ENCODE measurements around the gene HPN.
"Not testable (repeated sequence)": the region's sequence is repeated elsewhere in the genome, so short reads cannot be mapped to it uniquely, and the experiment has no call there.

The HPN gene

GRCh38 chr19:35100588-35101533 is 59.3 kb downstream of the HPN start:
- in situ Hi-C loops (cut with MboI; ENCODE audit: low sequenced_read_pairs) = no loop called here

DNA sequence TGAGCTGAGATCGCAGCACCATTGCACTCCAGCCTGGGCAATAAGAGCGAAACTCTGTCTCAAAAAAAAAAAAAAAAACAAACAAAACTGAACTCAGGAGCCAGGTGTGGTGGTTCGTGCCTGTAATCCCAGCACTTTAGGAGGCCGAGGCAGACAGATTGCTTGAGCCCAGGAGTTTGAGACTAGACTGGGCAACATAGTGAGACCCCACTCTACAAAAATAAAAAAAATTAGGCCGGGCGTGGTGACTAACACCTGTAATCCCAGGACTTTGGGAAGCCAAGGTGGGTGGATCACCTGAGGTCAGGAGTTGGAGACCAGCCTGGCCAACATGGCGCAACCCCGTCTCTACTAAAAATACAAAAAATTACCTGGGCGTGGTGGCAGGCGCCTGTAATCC is 60.4 kb downstream of the HPN start:
- in situ Hi-C loops (cut with MboI; ENCODE audit: low sequenced_read_pairs) = not testable (repeated sequence)

DNA sequence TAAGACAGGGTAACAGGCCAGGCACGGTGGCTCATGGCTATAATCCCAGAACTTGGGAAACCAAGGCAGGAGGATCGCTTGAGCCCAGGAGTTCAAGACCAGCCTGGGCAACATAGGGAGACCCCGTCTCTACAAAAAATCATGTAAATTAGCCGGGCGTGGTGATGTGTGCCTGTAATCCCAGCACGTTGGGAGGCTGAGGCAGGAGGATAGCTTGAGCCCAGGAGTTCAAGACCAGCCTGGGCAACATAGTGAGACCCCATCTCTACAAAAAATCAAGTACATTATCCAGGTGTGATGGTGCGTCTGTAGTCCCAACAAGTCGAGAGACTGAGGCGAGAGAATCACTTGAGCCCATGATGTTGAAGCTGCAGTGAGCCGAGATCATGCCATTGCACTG is 62.1 kb downstream of the HPN start:
- in situ Hi-C loops (cut with MboI; ENCODE audit: low sequenced_read_pairs) = not testable (repeated sequence)

DNA sequence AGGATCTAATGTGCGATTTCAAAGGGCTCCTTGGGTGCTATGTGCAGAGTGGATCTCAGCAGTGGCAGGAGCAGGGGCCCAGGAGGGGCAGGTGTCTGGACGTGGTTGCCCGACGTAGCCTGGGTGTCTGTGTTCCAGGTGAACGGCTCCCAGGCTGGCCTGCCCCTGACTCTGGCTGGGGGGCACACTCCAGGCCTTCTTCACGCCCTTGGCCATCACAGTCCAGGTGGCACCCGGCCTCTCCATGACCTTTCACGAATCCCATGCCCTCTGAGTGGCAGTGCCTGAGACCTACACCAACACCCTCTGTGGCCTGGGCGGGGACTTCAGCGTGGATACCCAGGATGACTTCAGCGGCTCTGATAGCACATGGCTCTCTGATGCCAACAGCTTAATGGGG is 62.8 kb downstream of the HPN start:
- in situ Hi-C loops (cut with MboI; ENCODE audit: low sequenced_read_pairs) = no loop called here

DNA sequence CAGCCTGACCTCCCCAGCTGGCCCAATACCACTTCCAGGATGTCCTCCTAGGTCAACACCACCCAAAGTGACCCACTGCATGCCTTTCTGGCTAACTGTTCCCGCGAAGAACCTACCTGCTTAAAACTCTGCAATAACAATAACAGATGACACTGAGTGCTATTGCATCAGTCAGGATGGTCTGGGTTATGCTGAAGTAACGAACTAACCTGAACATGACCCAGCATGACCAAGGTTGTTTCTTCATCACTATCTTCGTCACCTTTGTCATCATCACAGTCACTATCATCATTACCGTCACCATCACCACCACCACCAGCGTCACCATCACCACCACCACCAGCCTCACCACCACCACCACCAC is 63.5 kb downstream of the HPN start:
- in situ Hi-C loops (cut with MboI; ENCODE audit: low sequenced_read_pairs) = no loop called here

GRCh38 chr19:35105411-35106290 is 64.1 kb downstream of the HPN start:
- in situ Hi-C loops (cut with MboI; ENCODE audit: low sequenced_read_pairs) = no loop called here

DNA sequence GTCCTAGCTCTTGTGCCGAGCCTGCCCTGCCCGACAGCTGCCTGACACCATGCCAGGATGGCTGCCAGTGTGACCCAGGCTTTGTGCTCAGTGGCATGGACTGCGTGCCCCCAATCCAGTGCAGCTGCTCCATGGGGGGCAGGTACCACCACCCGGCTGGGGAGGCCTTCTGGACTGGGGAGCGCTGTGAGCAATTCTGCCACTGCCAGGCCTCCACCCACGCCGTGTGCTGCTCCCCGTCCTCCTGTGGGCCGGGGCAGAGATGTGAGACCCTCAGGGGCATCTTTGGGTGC is 64.7 kb downstream of the HPN start:
- in situ Hi-C loops (cut with MboI; ENCODE audit: low sequenced_read_pairs) = no loop called here

GRCh38 chr19:35106898-35107541 is 65.5 kb downstream of the HPN start:
- in situ Hi-C loops (cut with MboI; ENCODE audit: low sequenced_read_pairs) = no loop called here

GRCh38 chr19:35107545-35107944 is 66.0 kb downstream of the HPN start:
- in situ Hi-C loops (cut with MboI; ENCODE audit: low sequenced_read_pairs) = no loop called here

- in situ Hi-C loops (cut with MboI; ENCODE audit: low sequenced_read_pairs) = no loop called here
Observed at GRCh38 chr19:35108730-35109129, 67.2 kb downstream of the HPN start.

GRCh38 chr19:35109395-35110112 is 68.0 kb downstream of the HPN start:
- in situ Hi-C loops (cut with MboI; ENCODE audit: low sequenced_read_pairs) = no loop called here

- in situ Hi-C loops (cut with MboI; ENCODE audit: low sequenced_read_pairs) = no loop called here
Observed at GRCh38 chr19:35110974-35111373, 69.5 kb downstream of the HPN start.

DNA sequence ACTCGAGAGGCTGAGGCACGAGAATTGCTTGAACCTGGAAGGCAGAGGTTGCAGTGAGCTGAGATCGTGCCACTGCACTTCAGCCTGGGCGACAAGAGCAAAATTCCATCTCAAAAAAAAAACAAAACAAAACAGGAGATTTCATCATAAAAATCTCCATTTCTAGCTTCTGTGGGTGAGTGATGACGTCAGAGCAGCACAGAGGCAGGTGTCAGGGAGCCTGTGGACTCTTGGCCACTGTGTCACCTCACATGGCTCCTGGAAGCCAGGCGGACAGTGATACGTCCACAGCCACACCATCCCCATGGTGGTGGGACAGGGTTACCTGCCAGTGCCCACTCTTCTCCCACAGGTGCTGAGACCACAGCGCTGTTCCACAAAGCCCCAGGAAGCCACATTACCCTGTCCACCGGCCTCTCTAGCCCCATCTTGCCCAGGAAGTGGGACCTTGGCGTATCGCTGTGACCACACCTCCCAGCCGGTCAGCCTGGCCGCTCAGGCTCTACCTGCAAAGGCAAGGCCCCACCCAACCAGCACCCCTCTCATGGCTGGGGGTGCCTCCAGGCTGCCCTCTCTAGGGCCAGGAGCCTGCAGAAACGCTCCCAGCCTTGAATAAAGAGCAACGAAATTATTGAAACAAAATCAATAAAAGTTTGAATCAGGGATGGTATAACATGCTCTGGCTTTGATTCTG is 71.6 kb downstream of the HPN start:
- in situ Hi-C loops (cut with MboI; ENCODE audit: low sequenced_read_pairs) = no loop called here

- in situ Hi-C loops (cut with MboI; ENCODE audit: low sequenced_read_pairs) = no loop called here
Observed at GRCh38 chr19:35114353-35115176, 73.0 kb downstream of the HPN start.

GRCh38 chr19:35115177-35115951 is 73.8 kb downstream of the HPN start, which contains the start of gene FXYD3:
Gene FXYD3 (plus strand): TSS chr19:35115823. CDS start chr19:35119377, 3,554 bp downstream.
- in situ Hi-C loops (cut with MboI; ENCODE audit: low sequenced_read_pairs) = no loop called here
